HG02759 (cell line): Measurements from ENCODE around the gene SH3BGRL2.

Experiments
- ATAC-seq: cut with Tn5 transposase; IDR thresholded peaks from one replicate; pipeline ENCODE4 v1.9.1; 2021; ENCODE audit warnings: mild to moderate bottlenecking, moderate library complexity; ENCODE audit not compliant: unreplicated experiment

Gene SH3BGRL2

GRCh38 chr6:79694623-79695343 lies 63.7 kb downstream of the SH3BGRL2 start:
- ATAC-seq = no peak

- ATAC-seq = no peak
Observed at GRCh38 chr6:79697430-79697829, 66.3 kb downstream of the SH3BGRL2 start.

GRCh38 chr6:79699606-79700005 lies 68.5 kb downstream of the SH3BGRL2 start:
- no peak for ATAC-seq

GRCh38 chr6:79702691-79703090 lies 71.6 kb downstream of the SH3BGRL2 start:
- no peak for ATAC-seq

- ATAC-seq = no peak
Observed at GRCh38 chr6:79704200-79704599, 73.1 kb downstream of the SH3BGRL2 start.

- ATAC-seq = no peak
Observed at GRCh38 chr6:79705456-79705995, 74.4 kb downstream of the SH3BGRL2 start.

- ATAC-seq = no peak
Observed at GRCh38 chr6:79706527-79706926, 75.4 kb downstream of the SH3BGRL2 start.

- ATAC-seq = no peak
Observed at GRCh38 chr6:79707621-79708020, 76.5 kb downstream of the SH3BGRL2 start.

- no peak for ATAC-seq
Observed at GRCh38 chr6:79708095-79708791, 77.1 kb downstream of the SH3BGRL2 start.

GRCh38 chr6:79710127-79710526 lies 79.0 kb downstream of the SH3BGRL2 start:
- ATAC-seq = no peak

GRCh38 chr6:79711167-79711566 lies 80.0 kb downstream of the SH3BGRL2 start:
- no peak for ATAC-seq

- ATAC-seq = no peak
Observed at GRCh38 chr6:79712144-79712543, 81.0 kb downstream of the SH3BGRL2 start.

GRCh38 chr6:79712616-79713135 lies 81.5 kb downstream of the SH3BGRL2 start:
- no peak for ATAC-seq

- peak; percentile 72 for ATAC-seq
Observed at GRCh38 chr6:79713701-79714322, 82.7 kb downstream of the SH3BGRL2 start.

GRCh38 chr6:79717989-79718388 lies 86.9 kb downstream of the SH3BGRL2 start:
- no peak for ATAC-seq

GRCh38 chr6:79718509-79719247 lies 87.5 kb downstream of the SH3BGRL2 start:
- no peak for ATAC-seq

- no peak for ATAC-seq
Observed at GRCh38 chr6:79719248-79719960, 88.3 kb downstream of the SH3BGRL2 start.

- ATAC-seq = no peak
Observed at GRCh38 chr6:79724816-79725215, 93.7 kb downstream of the SH3BGRL2 start.

- ATAC-seq = no peak
Observed at GRCh38 chr6:79731471-79731870, 100.3 kb downstream of the SH3BGRL2 start.

- ATAC-seq = no peak
Observed at GRCh38 chr6:79733388-79733787, 102.3 kb downstream of the SH3BGRL2 start.
